Stimulated activated CD4-positive, alpha-beta T cell treated with anti-CD3 and anti-CD28 coated beads, Interleukin-12 subunit alpha, Interleukin-12 subunit beta, amount 100 ng/mL, for 4 hours (primary cell): ENCODE data around the gene MCC.

Source experiments
- DNase-seq: peaks from one replicate; pipeline ENCODE4 v3.0.0-alpha.2; 2020

The MCC gene

DNA sequence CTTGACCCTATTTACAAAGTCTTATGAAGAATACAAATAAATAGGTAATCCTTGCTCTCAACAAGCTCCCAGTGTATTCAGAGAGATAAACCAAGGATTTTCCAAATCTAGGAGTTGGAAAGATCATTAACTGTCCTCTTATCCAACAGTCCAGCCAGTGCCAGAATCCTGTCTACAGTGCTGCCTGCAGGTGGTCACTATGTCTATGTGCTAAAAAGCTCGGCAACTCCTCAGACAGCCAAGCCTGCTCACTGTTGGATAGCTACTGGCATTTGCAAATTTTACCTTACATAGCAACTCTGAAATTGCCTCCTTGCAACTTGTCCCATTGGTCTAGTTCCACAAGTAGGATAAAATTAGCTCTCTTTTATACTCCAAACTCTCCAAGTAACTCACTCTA is 324.2 kb downstream of the MCC start:
- DNase-seq = no peak

DNA sequence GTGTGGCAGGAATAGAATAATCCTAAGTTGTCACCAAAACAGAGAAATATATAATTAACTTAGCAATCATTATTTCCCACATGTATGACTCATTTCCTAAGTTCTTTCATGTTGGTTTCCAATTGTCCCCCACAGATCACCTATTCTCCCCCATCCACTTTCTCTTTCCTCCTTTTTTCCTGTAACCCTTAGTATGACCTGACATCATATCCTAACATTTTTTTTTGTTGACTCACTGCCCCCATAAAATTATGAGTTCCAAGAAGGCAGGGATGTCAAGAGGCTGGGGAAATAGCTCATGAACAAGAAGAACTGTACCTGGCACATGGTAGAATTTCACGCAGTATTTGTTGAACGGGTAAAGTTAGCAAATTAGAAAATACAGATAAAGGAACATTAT is 324.9 kb downstream of the MCC start:
- no peak for DNase-seq

DNA sequence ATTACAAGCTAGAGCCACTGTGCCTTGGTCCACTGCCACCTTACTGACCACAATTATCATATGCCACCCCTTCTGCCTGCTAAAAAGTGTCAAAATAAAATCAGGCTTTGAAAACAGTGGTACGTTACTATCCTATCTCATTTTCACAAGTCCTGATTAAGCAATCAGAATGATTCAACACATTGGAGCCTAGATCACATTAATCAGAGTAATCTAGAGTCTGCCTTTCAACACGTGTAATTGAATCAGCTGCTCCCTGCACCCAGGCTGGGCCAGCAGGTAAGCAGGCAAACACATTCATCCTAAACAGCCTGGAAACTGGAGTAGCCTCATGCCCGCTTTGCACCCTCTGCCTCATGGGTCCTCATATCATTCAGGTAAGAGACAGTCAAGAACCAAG is 325.5 kb downstream of the MCC start:
- no peak for DNase-seq

DNA sequence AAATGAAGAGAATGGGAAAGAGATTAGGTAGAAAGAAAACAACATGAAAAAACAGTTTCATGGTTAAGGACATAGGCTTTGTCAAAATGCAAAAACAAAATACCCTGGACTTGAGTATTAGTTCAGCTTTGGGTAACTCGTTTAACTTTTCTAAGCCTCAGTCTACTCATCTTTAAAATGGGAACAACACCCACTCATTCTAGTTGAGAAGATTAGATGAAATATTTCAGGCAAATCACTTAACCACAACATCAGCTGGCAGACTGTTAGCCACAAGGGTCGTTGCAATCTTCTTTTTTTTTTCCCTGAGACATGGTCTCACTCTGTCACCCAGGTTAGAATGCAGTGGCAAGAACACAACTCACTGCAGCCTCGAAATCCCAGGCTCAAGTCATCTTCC is 326.0 kb downstream of the MCC start:
- no peak for DNase-seq

DNA sequence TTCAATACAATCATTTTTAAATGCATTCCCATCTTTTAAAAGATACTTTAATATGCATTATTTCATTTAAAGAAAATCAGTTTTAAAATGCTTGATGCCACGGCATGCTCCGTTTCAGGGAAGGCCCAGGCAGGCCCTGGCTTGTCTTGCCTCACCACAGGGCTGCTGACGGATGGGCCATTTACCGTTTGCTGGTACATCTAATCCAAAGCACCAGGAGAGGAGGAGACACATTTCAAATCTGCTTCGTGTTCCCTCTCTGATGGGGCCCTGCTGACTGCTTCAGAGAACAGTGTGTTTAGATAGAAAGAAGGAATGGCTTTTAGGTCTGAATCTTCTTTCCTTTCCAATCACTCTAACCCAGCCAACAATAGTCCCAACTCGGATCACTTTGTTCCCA is 326.4 kb downstream of the MCC start:
- no peak for DNase-seq

DNA sequence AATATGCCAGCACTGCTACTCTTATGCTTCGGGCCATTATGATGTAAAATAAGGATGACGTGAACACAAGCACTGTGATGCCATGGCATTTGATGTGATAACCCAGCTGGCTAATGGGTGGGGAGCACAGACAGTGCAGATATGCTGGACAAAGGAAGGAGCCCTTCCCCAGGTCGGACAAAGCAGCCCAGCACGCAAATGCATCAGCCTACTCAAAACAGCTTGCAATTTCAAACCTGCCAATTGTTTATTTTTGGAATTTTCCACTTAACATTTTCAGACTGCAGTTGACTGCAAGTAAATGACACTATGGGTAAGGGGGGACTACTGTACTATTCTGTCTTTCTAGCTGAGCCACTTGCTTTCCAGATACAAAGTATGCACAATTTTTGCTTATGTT is 330.4 kb downstream of the MCC start:
- DNase-seq = no peak

DNA sequence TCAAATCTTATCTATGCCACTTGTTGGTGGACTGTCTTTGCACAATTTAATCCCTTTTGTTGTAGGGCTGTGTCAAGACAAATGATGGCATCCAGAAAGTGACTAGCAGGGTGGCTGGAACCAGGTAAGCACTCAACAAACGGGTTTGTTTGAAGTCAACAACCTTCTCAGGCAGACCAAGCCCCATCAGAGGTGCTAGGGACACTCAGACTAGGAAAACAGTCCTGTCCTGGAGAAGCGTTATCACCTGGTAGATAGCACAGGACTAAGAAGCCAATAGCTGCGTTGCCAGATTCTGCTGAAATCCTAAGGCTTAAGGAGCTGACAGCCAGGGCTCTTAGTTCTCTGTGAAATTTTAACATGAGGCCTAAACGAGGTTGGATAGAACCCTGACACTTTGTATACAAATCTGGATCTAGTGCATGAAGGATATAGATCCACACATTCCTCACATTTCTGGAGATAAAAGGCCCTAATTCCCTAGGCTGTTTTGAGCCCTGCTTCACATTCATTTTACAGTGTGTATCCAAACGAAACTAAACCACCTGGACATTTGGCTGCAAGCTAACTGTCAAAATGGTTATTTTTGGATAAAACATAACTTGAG is 331.9 kb downstream of the MCC start:
- DNase-seq = no peak

DNA sequence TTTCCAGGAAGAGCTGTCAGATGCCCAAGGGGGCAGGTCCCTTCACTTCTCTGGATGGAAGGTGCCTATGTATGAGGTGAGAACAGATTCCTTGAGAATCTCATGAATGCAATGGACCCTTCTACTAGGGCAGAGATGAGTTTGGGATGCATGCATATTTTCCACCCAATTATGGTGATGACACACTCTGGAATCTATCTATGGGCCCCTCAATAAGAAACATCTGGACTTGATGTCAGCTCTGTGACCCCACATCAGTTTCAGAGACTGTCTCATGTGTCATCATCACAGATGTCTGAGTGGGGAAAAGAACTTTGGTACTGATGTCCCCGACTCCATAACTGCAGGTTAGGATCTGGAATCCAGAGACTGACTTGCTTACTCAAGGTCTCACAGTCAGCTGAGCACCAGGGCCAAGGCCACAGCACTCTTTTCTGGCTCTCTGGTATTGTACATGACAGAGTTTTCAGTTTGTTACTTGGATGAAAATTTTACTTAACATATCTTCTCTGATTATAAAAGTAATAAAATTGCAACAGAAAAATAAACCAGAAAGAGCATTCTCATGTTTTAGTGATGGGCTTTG is 334.6 kb downstream of the MCC start:
- no peak for DNase-seq

DNA sequence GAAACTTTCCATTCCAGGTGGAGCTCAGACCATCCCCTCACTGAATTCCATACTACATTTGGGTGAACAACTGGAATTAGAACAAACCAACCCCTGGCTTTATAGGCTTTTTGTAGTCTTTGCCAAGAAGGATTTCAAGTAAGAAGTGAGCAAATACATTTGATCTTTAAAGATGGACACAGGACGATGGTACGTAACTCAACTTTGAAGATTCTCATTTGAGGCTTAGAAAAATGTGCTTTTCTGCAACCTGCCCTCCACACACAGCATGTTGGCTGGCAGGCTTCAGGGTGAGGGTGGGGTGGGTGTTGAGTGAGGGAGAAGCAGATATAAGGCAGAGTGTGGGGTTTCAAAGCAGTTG is 335.9 kb downstream of the MCC start:
- DNase-seq = no peak

DNA sequence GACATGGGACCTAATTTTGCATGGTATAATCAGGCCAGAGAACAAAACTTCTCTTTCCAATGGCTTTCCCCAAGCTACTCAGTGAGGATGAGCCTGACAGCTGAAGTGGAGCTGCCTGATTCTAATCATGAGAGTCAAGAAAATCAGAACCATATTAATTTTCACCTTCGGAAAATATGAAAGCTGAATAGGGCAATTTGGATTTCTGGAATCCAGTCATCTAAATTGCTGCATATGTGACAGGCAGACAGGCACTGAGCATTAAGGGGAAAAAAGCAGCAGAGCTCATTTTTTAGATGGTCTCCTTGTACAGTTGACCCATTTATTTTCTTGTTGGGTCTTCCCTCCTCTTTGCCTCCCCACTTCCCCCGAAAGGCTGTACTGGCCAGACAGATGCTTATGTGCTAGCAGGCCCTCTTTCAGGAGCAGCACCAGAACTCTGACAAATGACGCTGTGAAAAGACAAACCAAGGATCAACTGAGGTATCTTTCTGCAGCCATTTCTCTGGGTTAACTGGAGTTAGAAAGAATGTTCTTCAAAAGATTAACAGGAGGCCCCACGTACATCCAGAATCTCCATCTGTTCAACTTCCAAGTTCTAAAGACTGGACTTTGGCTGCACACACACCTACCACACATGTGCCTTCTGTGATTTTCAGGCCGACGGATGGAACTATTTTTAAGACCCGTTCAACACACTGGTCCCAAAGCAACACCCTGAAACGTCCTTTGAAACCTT is 336.4 kb downstream of the MCC start:
- DNase-seq = no peak

DNA sequence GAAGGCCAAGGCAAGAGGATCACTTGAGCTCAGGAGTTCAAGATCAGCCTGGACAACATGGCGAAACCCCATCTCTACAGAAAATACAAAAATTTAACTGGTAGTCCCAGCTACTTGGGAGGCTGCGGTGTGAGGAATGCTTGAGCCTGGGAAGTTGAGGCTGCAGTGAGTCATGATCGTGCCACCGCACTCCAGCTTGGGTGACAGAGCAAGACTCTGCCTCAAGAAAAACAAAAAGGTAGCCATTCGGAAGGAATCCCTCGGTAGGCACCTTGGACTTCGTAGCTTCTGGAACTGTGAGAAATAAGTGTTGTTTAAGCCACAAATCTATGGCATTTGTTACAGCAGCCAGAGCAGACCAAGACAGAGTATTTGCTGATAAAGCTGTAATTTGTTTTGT is 337.4 kb downstream of the MCC start:
- DNase-seq = no peak

DNA sequence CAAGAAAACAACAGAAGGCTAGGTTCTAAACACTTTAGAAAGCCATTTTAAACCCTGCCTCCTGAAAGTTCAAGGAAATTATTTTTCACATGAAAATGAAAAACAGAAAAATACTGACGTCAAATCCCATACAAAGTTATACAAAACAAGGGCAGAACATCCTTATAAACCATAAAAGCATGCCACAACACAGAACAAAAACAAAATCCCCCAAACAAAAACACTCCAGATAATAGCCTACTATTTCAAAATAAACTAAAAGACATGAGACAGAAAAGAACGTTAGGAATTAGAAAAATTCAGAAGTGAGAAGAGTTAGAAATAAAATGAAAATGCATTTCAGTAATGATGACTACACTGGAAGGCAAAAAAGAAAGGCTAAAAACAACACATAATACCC is 338.0 kb downstream of the MCC start:
- no peak for DNase-seq

DNA sequence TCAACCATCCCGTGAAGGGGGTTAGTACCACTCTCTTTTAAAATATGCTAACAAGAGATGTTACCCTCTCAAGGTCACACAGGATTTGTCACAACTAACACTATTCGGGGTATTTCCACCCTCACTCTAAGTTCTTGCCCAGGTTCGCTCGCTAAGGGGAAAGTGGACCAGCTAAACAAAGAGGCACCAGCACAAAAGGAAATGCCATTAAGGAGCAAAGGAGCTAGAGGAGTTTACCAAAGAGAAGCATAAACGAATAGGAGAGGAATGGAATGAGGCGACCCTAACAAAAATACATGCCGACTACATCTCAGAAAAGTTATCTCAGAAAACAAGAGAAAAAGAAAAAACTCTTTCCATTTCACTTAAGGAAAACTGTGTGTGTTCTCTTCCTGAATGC is 340.7 kb downstream of the MCC start:
- DNase-seq = no peak

DNA sequence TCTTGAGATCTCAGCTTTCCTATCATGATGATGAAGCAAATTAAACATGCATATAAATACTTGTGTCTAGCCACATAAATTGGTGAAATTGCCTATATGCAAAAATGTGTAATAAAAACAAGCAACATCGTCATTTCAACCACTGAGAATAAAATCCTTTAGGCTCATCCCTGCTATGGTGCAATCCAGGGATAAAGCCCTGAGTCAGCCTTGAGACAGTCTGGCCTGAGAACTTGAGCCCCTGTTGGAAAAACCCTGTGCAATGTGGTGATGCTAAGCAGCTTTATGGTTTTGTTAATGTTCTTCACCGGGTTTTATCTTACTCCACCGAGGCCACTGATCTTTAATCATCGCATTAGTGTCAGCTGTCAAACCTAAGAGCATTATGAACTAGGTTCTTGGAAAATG is 341.1 kb downstream of the MCC start:
- no peak for DNase-seq

DNA sequence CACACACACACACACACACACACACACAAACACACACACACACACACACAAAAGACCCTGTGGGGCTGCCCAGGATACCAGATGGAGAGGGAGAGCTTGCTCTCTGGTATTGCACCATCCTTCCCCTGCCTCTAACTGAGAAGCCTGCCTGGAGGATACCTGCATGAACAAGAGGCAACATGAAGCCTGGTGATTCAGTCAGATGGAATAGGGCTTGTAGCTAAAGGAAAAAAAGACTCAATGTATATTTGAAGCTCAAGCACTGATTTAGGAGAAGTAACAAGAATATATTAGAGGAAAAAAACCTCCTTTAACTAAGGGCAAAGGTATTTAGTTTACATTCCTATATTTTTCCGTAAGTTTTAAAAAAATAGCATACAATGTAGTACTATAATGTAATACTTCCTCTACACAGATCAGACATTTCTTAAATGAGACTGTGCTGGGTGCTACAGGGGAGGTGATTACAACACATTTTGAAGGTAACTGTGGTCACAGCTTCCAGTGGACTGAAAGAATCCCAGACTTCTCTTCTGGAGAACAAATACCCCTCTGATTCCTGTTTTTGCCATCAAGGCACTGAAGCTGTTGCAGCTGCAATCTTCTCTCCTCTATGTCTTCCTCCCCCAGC is 342.4 kb downstream of the MCC start:
- DNase-seq = no peak

DNA sequence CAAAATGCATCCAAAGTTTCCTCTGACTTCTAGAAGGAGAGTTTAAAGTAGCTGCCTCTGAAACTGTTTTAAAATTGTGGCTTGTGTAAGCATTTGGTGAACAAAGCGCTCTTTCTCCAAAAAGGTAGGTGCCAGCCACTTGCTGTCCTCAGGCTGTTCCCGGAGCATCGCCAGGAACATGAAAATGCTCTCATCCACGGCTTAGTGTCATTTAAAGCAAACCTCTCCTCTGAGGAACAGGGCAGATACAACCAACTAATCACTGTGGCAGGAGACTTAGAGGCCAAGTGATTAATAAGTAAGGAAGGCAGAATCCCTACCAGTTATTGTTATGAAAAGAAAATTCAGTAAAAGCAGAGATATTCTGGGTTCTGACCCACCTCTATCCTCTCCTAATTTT is 346.1 kb downstream of the MCC start:
- no peak for DNase-seq

DNA sequence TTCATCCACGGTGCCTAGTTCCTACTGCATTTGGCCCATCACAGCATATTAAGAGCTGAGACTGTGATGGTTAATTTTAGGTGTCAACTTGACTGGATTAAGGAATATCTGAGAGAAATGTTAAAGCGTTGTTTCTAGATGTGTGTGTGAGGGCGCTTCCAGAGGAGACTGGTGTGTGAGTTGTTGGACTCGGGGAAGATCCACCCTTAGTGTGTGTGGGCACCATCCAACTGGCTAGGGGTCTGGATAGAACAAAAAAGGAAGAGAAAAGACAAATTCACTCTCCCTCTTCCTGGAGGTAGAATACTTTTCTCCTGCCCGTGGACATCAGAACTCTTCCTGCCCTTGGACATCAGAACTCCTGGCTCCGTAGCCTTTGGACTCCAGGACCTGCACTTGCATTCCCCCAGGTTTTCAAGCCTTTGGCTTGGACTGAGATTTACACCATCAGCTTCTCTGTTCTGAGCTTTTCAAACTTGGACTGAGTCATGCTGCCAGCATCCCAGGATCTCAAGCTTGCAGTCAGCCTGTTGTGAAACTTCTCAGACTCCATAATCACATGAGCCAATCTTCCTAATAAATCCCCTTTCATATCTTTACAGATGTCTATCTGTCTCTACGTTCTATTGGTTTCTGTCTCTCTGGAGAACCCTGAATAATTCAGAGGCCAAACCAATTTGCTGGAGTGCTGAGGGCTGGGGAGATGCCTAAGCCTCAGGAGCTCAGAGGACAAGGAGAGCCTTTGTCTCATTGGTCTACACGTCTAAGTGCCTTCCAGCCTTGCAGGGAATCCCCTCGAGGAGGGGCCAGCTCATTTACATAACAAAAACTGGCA is 347.2 kb downstream of the MCC start:
- DNase-seq = no peak

DNA sequence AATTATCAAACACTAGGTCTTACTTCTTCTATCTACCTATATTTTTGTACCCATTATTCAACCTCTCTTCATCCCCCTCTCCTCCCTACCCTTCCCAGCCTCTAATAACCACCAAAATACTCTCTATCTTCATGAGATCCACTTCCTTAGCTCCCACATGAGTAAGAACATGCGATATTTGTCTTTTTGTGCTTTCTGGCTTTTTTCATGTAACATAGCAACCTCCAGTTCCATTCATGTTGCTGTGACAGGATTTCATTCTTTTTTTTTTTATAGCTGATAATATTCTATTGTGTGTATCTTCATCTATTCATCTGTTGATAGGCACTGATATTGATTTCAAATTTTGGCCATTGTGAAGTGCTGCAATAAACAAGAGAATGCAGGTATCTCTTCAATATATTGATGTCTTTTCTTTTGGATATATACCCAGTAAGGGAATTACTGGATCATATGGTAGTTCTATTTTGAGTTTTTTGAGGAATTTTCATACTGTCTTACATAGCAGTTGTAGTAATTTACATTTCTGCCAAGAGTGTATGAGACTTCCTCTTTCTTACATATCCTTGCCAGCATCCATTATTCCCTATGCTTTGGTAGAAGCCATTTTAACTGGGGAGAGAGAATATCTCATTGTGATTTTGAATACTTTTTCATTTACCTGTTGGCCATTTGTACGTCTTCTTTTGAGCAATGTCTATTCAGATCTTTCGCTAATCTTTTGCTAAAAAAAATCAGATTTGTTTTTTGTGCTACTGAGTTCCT is 354.9 kb downstream of the MCC start:
- no peak for DNase-seq

DNA sequence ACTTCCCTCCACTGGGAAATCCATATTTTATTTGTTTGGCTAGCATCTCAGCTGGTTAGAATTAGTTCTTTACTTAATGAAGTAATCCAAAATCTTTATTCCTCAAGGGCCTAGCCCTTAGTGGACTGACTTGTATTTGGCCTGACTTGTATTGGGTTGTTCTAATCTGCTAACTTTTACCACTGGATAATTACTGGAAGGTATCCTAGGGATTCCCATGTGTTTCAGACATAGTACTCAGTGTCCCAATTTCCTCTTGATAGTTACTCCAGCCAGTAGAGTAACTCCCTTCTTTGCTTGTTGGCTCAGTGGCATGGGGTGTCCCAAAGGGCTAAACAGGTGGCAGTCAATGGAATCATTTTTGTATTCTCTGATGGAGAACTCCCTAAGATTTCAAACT is 355.7 kb downstream of the MCC start:
- no peak for DNase-seq

DNA sequence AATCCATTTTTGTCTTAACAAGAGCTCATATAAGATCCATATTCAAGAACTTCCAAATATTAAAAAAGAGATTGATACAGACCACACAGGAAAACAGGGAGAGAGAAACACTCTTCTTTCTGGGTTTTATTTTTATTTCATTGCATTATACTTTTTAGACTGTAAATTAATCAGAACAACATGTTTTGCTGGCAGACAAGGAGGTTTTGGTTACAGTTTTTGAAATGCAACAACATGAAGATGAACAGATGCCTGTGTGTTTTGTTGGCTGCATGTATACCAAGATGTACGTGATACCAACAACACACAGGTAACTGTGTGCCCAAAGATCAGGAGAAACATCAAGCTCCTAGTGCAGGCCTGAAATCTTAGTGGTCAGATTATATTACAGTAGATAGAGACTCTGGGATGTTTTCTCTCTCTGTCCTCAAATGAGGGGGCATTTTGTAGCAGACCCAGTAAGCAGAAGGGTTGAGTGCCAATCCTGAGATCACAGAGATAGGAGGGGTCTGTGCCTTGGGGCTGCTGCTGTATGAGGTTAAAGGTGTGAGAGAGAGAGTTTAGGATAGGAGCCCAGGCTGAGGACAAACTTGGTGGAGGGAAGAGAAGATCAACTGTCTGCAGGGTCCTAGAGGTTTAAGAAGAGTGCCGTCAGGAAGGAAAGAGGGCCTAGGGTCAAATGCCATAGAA is 359.5 kb downstream of the MCC start:
- no peak for DNase-seq

DNA sequence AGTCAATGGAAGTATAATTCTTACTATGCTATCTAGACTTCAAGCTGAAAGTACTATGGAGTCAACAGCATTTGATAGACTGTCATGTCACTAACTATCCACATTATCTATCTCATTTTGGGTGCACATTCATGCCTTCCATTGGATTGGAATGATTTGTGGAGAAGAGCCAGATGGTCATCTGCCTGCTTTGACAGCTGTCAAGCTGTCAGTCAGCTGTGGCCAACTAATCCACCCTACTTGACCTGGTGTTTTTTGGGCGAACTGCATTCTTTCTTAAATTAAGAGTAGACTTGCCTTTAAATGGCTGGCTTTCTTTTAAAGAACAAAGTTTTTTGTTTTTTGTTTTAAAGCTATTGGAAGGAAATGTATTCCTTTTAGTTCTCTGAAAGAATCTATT is 360.2 kb downstream of the MCC start:
- DNase-seq = no peak

DNA sequence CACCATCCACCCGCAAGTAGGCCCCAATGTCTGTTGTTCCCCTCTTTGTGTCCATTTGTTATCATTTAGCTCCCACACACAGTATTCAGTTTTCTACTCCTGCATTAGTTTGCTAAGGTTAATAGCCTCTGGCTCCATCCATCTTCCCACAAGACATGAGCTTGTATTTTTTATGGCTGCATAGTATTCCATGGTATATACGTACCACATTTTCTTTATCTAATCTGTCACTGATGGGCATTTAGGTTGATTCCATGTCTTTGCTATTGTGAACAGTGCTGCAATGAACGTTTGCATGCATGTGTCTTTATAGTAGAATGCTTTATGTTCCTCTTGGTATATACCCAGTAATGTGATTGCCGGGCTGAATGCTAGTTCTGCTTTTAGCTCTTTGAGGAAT is 361.2 kb downstream of the MCC start:
- DNase-seq = no peak
